Stimulated activated CD8-positive, alpha-beta memory T cell treated with anti-CD3 and anti-CD28 coated beads, Interleukin-12 subunit alpha, Interleukin-12 subunit beta, amount 100 ng/mL, for 1 hour (primary cell): Measurements from ENCODE around the gene THSD7B.
"Not testable (repeated sequence)": the region's sequence is repeated elsewhere in the genome, so short reads cannot be mapped to it uniquely, and the experiment has no call there.

Source experiments
- DNase-seq: peaks from one replicate; pipeline ENCODE4 v3.0.0-alpha.2; 2020; ENCODE audit warnings: low read depth

The THSD7B gene

GRCh38 chr2:137255990-137256389, 490.6 kb downstream of the THSD7B start:
- DNase-seq: no peak

DNA sequence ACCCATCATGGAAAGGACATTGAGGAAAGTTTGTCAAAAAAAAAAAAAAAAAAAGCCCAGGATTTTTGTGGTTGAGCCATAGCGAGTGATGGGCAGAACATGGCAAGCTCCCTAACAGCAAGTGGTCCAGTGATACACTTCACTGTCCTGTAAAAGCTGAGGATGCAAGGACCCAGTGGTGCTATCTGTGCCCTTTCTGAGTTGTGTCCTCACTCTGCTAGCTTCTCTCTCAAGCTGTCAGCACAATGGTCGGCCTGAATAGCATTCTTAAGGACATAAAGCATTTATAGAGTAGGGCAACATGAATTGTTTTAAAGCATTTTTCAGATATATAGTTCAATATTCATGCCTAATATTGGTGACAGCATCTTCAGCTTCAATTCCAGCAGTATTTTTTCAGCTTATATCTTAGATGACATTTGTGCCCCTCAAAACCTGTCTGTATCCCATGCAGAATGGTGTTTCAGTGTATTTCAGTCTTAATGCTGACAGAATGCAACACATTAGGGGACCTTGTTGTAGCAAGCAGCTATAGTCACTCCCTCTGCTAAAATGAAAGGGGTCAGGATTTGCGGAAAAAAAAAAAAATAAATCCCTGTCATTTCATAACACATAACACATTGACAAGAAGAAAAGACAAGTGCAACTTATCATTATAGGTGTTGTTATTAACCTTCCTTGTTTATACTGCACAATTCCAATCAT, 496.7 kb downstream of the THSD7B start:
- DNase-seq: no peak

DNA sequence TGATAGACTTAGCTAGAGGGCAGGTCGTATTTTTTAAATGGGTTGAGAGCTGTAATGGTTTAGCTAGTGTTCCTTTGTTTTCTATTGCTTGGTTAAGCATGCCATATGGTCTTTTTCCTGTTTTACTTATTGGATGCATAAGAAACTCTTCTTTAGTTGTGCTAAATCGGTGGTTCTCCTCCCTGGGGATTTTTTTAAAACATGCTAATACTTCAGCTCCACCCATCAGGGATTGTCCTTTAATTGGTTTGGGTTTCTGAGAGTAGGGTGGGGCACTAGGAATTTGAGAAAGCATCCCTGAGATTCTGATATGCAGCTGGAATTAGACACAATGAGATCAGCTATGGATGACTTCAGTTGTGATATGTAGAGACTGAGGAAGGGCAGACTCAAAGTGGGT, 497.2 kb downstream of the THSD7B start:
- DNase-seq: no peak

- no peak for DNase-seq
These were observed 522.7 kb downstream of the THSD7B start for GRCh38 chr2:137287913-137288639.

DNA sequence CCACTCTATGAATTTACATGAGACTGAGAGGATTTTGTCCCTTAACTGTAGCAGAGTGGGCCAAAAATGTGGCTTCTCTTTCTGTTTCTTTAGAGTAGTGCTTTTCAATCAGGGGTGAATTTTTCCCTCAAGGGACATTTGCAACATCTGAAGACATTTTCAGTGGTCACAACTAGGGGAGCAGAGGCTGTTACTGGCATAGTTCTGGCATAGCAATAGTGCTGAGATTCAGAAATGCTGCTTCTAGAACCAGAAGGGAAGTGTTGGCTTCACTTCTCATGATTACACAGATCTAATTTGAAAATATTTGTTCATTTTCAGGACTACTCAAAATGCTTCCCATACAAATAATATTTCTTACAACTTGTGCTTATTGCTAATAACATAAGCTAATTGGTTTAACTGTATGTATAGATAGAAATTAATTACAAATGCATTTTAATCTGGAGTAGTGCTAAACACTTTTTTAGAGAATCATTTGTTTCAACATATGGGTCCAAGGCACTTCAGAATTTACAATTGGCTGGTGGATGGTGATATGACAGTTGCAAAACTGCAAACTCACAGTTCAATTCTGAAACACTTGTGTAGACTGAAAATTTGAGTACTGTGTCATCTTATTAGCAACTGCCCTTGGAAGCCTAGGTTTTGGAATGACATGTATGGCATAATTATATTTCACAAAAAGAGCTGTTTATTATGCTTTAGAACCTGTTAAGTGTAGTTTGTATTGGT, 526.7 kb downstream of the THSD7B start:
- no peak for DNase-seq

- no peak for DNase-seq
These were observed 533.0 kb downstream of the THSD7B start for GRCh38 chr2:137298377-137298776.

GRCh38 chr2:137300987-137301386, 535.6 kb downstream of the THSD7B start:
- no peak for DNase-seq

DNA sequence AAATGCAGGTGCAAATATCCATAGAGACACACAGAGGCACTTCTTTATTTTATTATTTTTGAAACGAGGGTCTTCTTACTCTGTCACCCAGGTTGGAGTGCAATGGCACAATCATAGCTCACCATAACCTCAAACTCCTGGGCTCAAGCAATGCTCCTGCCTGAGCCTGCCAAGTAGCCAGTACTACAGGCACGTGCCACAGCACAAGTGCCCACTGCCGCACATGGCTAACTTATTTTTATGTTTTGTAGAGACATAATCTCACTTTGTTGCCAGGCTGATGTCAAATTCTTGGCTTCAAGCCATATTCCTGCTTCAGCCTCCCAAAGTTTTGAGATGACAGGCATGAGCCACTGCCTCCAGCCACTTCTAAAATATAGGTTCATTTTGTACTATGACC, 537.6 kb downstream of the THSD7B start:
- DNase-seq: no peak

GRCh38 chr2:137316075-137316474, 550.7 kb downstream of the THSD7B start:
- DNase-seq: no peak

DNA sequence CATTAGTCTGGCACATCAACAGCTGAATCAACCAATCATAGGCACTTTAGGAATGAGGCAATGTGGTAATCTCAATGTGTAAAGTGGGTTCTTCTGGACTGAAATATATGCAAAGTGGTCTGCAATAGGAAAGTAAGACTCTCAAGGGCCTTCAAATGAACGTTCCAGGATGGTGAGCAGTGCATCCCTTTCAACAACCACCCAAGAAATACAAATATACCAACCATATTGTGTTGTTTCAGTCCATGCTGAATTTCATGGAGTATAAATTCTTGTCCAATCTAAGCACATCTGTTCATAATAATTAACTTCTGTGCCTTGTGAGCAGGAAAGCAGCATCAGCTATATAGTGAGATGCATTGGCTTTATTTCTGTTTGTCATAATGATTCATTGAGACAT, 556.2 kb downstream of the THSD7B start:
- DNase-seq: no peak

DNA sequence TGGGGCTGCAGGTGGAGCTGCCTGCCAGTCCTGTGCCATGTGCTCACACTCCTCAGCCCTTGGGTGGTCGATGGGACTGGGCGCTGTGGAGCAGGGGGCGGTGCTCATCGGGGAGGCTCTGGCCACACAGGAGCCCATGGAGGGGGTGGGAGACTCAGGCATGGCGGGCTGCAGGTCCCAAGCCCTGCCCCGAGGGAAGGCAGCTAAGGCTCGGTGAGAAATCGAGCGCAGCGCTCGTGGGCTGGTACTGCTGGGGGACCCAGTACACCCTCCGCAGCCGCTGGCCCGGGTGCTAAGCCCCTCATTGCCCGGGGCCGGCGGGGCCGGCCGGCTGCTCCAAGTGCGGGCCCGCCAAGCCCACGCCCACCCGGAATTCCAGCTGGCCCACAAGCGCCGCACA, 566.2 kb downstream of the THSD7B start:
- DNase-seq: not testable (repeated sequence)

- no peak for DNase-seq
These were observed 568.2 kb downstream of the THSD7B start for GRCh38 chr2:137333386-137334165.

- DNase-seq: no peak
These were observed 570.7 kb downstream of the THSD7B start for GRCh38 chr2:137336067-137336466.

DNA sequence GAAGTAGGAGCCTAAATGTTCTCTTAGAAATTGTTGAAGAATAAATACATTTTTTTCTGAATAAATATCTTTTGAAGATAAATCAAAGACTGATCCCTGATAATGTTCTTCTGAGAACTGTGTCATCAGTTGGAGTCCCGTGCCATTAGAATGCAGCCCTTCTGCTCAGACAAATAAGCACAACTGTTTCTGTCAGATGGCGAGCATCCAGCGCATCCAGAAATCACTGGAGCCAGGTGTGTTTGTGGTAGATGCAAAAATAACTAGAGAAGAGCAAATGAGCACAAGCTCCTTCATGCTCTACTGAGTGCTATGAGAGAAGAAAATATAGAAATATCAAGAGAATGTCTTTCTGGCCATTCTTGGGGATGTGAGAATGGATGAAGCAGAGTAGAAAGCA, 573.7 kb downstream of the THSD7B start:
- DNase-seq: no peak

GRCh38 chr2:137345994-137346393, 580.6 kb downstream of the THSD7B start:
- DNase-seq: no peak

DNA sequence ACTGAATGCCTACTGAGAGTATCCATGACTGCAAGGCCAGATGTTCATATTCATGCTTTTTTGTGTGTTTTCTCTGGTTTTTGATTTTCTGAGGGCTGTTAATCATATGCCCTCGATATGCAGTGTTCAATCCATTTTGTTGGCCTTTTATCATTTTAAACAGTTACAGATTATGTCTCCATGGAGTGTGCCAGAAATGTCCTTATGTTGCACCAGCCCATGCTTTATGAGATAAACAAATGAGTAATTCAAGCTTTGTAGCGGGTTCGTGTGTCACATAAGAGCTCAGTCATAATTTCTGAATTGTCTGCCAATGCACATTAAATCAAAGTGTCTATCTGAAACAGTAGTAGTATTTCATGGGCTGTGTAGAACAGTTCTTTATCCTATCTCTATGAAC, 583.0 kb downstream of the THSD7B start:
- DNase-seq: no peak

- DNase-seq: no peak
These were observed 592.3 kb downstream of the THSD7B start for GRCh38 chr2:137357634-137358033.

GRCh38 chr2:137367361-137367760, 602.0 kb downstream of the THSD7B start:
- no peak for DNase-seq

DNA sequence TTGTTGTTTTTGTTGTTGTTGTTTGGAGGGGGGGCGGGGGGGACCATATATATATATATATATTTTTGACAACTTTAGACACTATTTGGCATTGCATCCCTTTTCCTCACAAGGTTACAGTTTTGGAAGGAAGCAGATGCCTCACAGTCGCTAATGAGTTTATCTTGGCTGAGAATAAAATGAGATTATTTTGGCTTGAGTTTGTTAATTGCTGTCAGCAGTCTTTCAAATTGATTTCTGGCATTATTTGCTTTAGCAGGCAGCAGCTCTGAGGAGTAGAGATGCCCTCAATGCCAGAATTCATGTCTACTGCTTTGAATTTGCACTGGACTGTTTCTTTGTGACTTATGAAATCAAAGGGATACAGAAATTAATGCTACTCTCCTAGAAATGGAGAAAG, 603.8 kb downstream of the THSD7B start:
- DNase-seq: no peak

- DNase-seq: no peak
These were observed 613.8 kb downstream of the THSD7B start for GRCh38 chr2:137379186-137379585.

DNA sequence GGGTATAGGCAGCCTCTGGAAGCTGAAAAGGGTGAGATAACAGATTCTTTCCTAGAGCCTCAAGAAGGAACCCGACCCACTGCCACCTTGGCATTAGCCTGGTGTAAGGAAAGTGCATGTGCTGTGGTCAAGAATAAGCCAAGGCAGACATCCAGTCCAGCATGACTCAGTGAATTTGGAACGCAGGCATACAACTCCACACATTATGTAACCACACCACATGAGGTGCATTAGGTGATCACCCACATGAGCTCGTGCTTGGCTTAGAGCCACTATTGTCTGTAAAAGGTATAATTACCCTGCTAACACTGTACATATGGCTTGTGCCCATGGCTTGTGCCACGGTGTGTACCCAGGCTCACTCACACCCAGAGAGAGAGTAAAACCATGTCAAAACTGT, 615.3 kb downstream of the THSD7B start:
- DNase-seq: no peak

DNA sequence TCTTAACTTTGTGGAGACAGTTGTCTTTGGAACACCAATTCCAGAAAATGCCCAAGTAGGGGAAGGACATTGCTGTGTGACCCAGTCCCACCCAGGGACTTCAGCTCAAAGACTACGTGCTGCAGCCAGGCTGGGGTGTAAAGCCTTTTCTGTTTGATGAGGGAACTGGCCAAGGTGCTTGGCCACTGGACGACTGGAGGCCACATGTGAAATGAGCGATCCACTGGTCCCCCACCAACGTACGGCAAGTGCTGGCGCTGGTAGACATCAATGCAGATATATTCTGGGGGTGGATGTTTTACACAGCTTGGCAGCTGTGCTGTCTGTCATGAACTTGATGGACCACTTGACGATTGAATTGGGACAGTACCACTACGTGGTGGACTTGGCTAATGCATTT, 616.4 kb downstream of the THSD7B start:
- no peak for DNase-seq
